Stimulated activated CD4-positive, alpha-beta T cell treated with anti-CD3 and anti-CD28 coated beads, Interleukin-1b, Interleukin-23, amount 100 ng/mL, for 48 hours (primary cell): Measurements from ENCODE around the gene TGFB1I1.
"Not testable (repeated sequence)": the region's sequence is repeated elsewhere in the genome, so short reads cannot be mapped to it uniquely, and the experiment has no call there.

Source experiments
- DNase-seq: peaks from one replicate; pipeline ENCODE4 v3.0.0-alpha.2; 2020

TGFB1I1 gene

DNA sequence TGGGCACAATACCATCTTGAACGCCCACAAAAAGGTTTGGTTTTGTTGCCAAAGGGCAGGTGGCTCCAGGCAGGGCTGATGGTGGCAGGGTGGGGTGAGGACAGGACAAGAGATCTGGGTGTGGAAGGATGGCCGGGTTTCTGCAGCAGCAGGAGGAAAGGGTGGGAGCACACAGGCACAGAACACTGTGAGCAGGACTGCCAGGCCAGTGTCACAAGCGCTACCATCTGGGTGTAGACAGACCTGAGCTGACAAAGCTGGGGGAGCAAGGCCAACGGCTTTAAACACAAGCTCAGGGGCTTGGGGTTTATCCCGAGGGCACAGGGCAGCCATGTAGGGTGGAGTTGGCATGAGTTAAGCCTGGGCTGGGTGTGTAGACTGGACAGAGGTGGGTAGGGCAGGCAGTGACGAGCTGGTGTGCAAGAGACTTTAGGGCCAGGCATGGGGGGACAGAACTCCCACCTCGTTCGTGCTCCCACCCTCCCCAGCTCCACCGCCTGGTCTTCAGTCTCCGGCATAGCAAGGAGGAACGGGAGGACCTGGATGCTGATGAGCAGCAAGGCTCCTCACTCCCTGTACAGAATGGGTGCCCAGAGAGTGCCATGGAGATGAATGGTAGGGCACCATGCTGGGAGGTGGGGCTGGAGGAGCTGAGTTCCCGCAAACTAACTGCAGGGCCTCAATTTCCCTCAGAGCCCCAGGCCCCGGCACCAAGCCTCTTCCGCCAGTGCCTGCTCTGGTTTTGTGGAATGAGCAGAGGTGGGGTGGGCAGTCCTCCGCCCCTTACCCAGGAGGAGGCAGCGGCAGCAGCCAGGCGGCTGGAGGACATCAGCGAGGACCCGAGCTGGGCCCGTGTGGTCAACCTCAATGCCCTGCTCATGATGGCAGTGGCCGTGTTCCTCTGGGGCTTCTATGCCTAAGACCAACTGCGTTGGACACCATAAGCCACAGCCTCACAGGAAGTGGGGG is 17.9 kb downstream of the TGFB1I1 start:
- no peak for DNase-seq

GRCh38 chr16:31491778-31492418 is 19.9 kb downstream of the TGFB1I1 start:
- no peak for DNase-seq

DNA sequence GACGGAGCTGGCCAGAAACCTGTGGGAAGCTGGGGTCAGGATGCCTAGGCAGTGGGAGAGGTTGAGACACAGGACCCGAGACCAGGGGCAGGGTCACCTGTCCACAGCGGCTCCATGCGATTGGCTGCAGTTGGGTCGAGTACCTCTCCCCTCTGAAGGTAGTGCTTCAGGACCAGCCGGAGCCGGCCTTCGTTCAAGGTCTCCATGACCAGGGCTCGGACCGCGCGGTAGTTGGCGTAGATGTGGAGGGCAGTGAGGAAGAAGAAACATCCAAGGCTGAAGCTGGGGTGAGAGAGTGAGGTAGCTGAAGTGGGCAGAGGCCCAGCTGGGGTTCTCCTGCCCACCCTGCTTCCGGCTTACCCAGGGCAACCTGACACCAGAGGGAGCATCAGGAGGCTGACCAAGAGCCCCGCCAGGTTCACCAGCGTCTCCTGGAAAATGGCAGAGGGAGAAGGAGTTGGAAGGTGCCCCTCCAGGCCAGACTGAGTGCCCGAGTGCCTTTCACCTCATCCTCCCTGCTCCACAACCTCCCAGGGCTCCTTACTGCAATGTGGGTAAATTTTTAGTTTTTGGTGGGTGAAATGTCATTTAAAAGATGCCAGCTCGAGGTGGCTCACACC is 21.7 kb downstream of the TGFB1I1 start:
- no peak for DNase-seq

GRCh38 chr16:31496670-31497069 is 24.7 kb downstream of the TGFB1I1 start:
- DNase-seq = no peak

- no peak for DNase-seq
These were observed 26.5 kb downstream of the TGFB1I1 start for GRCh38 chr16:31498493-31498892.

GRCh38 chr16:31499928-31500327 is 28.0 kb downstream of the TGFB1I1 start:
- DNase-seq = no peak

GRCh38 chr16:31501226-31501965 is 29.4 kb downstream of the TGFB1I1 start:
- no peak for DNase-seq

GRCh38 chr16:31501966-31502348 is 30.0 kb downstream of the TGFB1I1 start:
- no peak for DNase-seq

DNA sequence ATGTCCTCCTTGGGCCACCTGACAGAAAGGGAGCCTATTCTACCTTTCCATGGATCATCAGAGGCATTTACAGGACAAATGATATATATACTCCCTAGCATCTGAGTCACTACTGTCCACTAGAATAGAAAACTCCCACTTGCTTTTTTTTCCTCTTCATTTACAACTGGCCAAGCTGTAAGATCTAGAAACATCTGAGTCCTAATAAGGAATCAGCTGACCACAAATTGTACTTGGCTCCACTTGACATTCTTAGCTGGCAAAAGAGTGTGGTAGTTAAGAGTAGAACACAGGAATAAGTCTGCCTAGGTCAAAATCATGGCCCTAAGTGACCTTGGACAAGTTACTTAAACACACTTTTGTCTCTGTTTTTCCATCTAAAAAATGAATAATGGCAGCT is 31.0 kb downstream of the TGFB1I1 start:
- no peak for DNase-seq

- not testable (repeated sequence) for DNase-seq
These were observed 31.6 kb downstream of the TGFB1I1 start for GRCh38 chr16:31503555-31503954.

DNA sequence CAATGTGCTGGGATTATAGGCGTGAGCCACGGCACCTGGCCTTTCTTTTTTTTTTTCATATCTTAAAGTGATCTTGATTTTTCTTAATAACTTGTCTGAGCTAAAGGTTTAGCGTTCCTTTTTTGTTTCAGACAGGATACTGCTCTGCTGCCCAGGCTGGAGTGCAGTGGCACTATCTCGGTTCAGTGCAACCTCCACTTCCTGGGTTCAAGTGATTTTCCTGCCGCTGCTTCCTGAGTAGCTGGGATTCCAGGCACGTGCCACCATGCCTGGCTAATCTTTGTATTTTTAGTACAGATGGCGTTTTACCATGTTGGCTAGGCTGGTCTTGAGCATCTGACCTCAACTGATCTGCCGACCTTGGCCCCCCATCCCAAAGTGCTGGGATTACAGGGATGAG is 32.2 kb downstream of the TGFB1I1 start:
- no peak for DNase-seq

- peak; percentile 50 for DNase-seq
These were observed 33.5 kb downstream of the TGFB1I1 start for GRCh38 chr16:31505483-31505882.

DNA sequence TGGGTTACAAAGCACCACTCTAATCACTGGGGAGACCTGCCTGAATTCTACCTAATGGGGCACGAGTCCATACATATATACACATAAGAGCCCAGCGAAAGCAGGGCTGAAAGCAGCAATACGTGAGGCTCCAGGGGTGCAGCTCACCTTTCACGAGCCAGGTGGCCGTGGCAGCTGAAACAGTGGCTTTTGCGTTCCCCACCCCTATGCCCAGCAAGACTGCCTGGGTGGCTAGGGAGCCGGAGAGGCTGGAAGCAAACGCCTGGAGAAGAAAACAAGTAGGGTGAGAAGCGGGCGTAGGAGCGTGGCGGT is 35.6 kb downstream of the TGFB1I1 start:
- DNase-seq = no peak

DNA sequence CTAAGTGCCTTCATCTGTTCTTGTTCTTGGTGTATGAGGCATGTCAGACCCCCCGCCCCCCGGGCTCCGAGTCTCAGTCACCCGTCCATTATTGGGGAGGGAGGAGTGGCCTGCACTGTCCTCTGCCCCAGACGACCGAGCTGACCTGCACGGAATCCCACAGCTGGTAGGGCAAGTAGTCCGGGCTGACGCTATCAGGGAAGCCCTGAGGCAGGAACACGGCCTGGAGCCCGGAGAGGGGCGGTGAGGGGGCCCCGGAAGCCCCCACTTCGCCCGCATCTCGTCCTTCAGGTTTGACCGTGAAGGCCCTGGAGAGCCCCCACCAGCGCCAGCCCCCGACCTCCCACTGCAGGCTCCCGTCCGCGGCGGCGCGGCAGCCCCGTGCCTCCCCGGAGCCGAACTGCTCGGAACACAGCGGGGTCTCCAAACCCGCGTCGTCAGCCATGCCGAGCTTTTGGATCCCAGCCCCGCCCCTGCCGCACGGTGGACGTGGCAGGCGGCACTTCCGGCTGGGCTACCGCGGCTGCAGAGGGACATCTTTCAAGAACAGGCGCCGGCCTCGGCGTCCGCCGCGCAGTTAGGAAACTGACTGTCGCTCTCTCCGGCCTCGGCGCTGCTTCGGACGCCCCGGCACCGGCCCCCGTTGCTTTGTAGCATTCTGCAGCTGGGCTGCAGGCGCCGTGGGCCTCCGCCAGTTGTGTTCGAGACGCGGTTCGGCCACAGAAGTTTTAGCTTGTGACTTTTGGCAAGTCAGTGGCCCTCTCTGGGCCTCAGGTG is 36.2 kb downstream of the TGFB1I1 start, which contains the start of gene RUSF1:
Gene RUSF1, minus strand, starts transcription at position 463 of the 777 bp plus-strand sequence. Its CDS starts 18 bp downstream, at position 445.
- DNase-seq = peak; percentile 86

DNA sequence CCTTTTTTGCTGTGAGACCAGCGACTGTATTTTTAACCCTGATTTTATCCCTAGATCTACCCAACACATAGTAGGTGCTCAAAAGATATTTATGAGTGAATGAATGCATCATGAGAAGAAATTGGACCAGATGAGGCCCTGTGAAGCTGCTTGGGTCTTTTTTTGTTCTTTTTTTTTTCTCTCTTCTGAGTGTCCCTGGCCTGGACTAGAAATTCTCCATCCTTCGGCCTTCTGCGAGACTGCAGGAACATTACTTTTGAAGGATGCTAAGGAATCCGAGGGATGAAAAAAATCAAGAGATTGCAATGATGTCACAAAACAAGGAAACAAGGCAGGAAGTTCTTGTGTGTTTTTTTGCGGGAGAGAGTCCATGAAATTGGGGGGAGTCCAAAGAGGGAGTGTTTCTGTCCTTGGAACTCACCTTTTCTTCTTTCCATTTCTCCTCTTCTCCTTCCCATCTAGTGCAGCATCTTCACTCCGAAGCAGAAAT is 36.8 kb downstream of the TGFB1I1 start:
- DNase-seq = no peak

DNA sequence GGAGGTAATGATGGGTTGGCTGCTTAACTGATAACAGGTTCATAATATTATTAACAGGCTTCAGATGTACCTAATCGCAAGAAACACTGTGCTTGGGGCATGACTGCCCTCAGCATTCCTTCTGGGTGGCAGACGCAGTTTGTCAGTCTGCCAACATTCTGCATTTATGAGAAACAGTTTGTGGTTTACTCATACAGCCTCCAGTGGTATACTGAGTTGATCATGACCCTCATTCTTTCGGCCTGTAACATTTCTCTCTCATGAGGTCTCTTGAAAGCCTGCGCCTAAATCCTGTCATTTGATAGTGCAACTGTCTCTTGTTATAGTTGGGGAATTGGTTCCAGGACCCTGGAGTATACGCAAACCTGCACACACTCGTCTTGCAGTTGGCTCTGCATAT is 41.2 kb downstream of the TGFB1I1 start:
- DNase-seq = no peak

DNA sequence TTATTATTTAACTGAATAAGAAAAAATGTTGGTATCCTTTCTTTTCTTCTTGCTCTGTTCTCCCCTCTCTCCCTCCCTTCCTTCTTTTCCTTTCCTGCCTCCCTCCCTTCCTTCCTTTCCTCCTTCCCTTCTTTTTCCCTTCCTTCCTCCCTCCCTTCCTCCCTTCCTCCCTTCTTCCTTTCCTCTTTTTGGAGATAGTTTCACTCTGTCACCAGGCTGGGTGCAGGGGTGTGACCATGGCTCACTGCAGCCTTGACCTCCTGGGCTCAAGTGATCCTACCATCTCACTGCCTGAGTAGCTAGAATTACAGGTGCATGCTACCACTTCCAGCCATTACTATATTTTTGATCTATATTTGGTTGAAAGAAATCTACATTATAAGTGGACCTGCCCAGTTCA is 41.9 kb downstream of the TGFB1I1 start:
- no peak for DNase-seq

- DNase-seq = no peak
These were observed 45.9 kb downstream of the TGFB1I1 start for GRCh38 chr16:31517800-31518402.

GRCh38 chr16:31519759-31520431 is 47.9 kb downstream of the TGFB1I1 start:
- DNase-seq = no peak

GRCh38 chr16:31521368-31521767 is 49.4 kb downstream of the TGFB1I1 start:
- DNase-seq = no peak

GRCh38 chr16:31522071-31522470 is 50.1 kb downstream of the TGFB1I1 start:
- DNase-seq = no peak
